ENCODE data around the gene MOK.

The MOK gene

GRCh38 chr14:102196902-102197230 is 108.1 kb downstream of the MOK start:
- TF ChIP-seq MYC (IDR thresholded peaks at IDR 0.05; ENCODE audit: low read depth, low read length) (no peak), MAX (IDR thresholded peaks at IDR 0.05; ENCODE audit: low read depth, low read length) (no peak), CTCF (IDR thresholded peaks at IDR 0.05; ENCODE audit: low read depth, low read length) (no peak), POLR2A (IDR thresholded peaks at IDR 0.05; ENCODE audit: extremely low read depth, insufficient read length) (no peak)
- no peak for DNase-seq (ENCODE audit: low read depth)
- no peak overlapping the region for H3K4me3 ChIP-seq (ENCODE audit: low read depth, low read length)

- no peak for DNase-seq (ENCODE audit: low read depth)
- TF ChIP-seq MAX (IDR thresholded peaks at IDR 0.05; ENCODE audit: low read depth, low read length): no peak
- TF ChIP-seq MYC (IDR thresholded peaks at IDR 0.05; ENCODE audit: low read depth, low read length): no peak
- TF ChIP-seq POLR2A (IDR thresholded peaks at IDR 0.05; ENCODE audit: extremely low read depth, insufficient read length): no peak
- TF ChIP-seq CTCF (IDR thresholded peaks at IDR 0.05; ENCODE audit: low read depth, low read length): no peak
- H3K4me3 ChIP-seq (ENCODE audit: low read depth, low read length): no peak overlapping the region
Observed at GRCh38 chr14:102196039-102196901, 108.7 kb downstream of the MOK start.

GRCh38 chr14:102195446-102195845 is 109.5 kb downstream of the MOK start:
- no peak for DNase-seq (ENCODE audit: low read depth)
- H3K4me3 ChIP-seq (ENCODE audit: low read depth, low read length): no peak overlapping the region
- no peak for TF ChIP-seq MYC (IDR thresholded peaks at IDR 0.05; ENCODE audit: low read depth, low read length)
- no peak for TF ChIP-seq CTCF (IDR thresholded peaks at IDR 0.05; ENCODE audit: low read depth, low read length)
- no peak for TF ChIP-seq MAX (IDR thresholded peaks at IDR 0.05; ENCODE audit: low read depth, low read length)
- TF ChIP-seq POLR2A (IDR thresholded peaks at IDR 0.05; ENCODE audit: extremely low read depth, insufficient read length): no peak

GRCh38 chr14:102194856-102195255 is 110.1 kb downstream of the MOK start:
- H3K4me3 ChIP-seq (ENCODE audit: low read depth, low read length): no peak overlapping the region
- no peak for DNase-seq (ENCODE audit: low read depth)
- TF ChIP-seq MYC (IDR thresholded peaks at IDR 0.05; ENCODE audit: low read depth, low read length): no peak
- no peak for TF ChIP-seq POLR2A (IDR thresholded peaks at IDR 0.05; ENCODE audit: extremely low read depth, insufficient read length)
- TF ChIP-seq CTCF (IDR thresholded peaks at IDR 0.05; ENCODE audit: low read depth, low read length): no peak
- TF ChIP-seq MAX (IDR thresholded peaks at IDR 0.05; ENCODE audit: low read depth, low read length): no peak

GRCh38 chr14:102192840-102193502 is 112.0 kb downstream of the MOK start:
- no peak overlapping the region for H3K4me3 ChIP-seq (ENCODE audit: low read depth, low read length)
- DNase-seq (ENCODE audit: low read depth): no peak
- TF ChIP-seq MAX (IDR thresholded peaks at IDR 0.05; ENCODE audit: low read depth, low read length): no peak
- TF ChIP-seq MYC (IDR thresholded peaks at IDR 0.05; ENCODE audit: low read depth, low read length): no peak
- TF ChIP-seq POLR2A (IDR thresholded peaks at IDR 0.05; ENCODE audit: extremely low read depth, insufficient read length): no peak
- no peak for TF ChIP-seq CTCF (IDR thresholded peaks at IDR 0.05; ENCODE audit: low read depth, low read length)

Data from NB4 (cell line).